Ureter (tissue), 1 donor: Measurements from ENCODE around the gene PSG2. TPM values are rescaled to one million over a fixed set of nuclear protein-coding genes. Genes with fewer than 3 reads are reported as not detected.
"Not testable (repeated sequence)": the region's sequence is repeated elsewhere in the genome, so short reads cannot be mapped to it uniquely, and the experiment has no call there.

ENCODE experiments used
- DNase-seq: peaks from one replicate; pipeline ENCODE4 v3.0.0-alpha.2; 2020; ENCODE audit warnings: low spot score
- total RNA-seq: library from RNA; stranded (reverse); gene quantifications from one replicate; pipeline ENCODE4 v1.2.4, GENCODE V29; 2023
- donor health status: DM: yes; HTN: yes; CAD: no.

PSG2 gene
- total RNA-seq, 1 donor from 2014 or later, result not detected

- not testable (repeated sequence) for DNase-seq
Measured at GRCh38 chr19:43077881-43078280, 4.6 kb downstream of the PSG2 start.

DNA sequence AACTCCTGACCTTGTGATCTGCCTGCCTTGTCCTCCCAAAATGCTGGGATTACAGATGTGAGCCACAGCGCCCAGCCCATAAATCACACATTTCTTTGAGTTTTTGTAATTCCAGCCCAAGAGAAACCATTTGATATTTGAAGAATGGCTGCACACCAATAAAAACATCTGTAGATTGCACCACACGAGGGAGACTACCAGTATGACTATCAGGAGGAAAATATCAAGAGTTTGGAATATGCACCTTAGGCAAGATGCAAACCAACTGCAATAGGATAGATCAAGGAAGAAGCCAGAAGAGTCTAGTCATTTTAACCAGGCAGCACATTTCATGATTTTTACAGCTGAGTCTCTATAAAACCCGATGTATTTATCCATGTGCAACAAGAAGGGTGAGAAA is 20.1 kb downstream of the PSG2 start:
- not testable (repeated sequence) for DNase-seq

GRCh38 chr19:43061326-43061725 is 21.2 kb downstream of the PSG2 start:
- DNase-seq, result not testable (repeated sequence)

DNA sequence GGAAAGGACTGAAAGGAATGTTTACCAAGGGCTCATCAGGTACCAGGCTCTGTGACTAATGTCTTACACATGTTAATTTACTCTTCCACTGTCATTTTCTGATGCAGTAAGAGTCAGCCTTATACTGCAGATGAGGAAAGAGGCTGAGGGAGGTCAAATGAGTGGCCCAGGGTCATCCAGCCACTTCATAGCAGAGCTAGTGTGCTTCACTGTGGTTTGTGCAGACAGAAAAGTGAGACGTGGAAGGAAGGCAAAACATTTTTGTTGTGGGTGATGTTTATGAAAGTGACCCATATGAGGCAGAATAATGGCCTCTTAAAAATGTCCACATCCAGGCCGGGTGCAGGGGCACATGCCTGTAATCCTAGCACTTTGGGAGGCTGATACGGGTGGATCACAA is 22.2 kb downstream of the PSG2 start:
- DNase-seq, result not testable (repeated sequence)

DNA sequence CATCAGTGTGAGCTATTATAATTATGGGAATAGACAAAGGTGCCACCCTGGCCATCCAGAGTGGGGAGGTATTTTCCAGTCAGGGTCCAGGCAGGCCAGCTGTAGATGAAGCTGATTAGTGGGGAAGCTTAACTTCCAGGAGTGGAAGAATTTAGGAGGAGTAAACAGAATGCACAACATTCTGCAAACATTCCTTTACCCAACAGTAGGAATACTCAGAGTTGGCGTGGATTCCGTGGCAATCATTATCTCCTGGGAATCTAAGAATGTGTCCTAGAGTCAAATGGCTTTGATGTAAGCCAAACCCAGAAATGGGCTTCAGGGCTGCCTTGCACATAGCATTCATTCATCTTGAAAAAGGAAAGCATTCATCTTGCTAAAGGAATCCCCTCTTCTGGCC is 23.0 kb downstream of the PSG2 start:
- DNase-seq, result not testable (repeated sequence)

- DNase-seq, result not testable (repeated sequence)
Measured at GRCh38 chr19:43058440-43058839, 24.1 kb downstream of the PSG2 start.

GRCh38 chr19:43047966-43048365 is 34.5 kb downstream of the PSG2 start:
- not testable (repeated sequence) for DNase-seq

DNA sequence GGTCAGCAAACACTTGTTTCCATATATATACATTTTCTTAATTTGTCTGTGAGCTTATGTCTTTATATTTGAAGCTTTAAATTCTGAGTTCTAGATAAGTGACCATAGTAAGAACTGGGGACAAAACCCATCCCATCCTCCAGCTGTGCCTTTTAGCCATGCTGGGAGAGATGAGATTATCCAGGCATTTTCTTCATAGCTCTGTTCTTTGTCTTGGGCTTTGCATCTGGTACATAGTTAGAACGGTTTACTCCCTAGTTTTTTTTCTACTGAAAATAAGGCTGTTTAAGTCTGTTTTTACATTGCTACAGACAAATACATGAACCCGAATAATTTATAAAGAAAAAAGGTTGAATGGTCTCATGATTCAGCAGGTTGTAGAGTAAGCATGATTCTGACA is 35.9 kb downstream of the PSG2 start:
- DNase-seq, result not testable (repeated sequence)

DNA sequence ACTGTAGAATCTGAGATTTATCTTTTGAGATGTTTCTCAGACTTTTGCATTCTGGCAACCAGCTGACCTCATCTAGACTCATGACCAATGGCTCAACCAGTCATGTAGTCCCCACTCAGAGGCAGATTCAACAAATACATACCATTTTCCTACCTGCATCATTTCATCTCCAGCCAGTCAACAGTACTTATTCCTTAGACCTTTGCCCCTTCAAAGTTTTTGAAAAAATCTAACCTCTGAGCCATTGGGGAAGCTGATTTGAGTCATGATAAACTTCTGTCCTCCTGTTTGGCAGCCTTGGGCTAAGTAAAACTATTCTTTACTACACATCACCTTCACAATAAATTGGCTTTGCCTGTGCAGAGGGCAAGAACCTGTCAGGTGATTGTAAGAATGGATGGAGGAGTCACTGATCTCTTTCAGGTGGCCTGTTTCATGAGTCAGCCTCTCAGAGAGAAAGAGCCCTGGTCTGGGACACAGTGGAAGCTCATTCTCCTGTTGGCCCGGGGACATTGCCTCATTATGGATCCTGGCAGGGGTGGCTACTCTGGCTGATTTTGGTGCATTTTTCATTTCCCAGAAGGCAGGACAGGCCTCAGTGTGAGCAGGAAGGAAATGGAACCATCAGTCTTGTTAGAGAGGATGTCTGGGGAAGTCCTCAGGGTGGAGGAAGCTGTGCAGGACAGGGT is 38.9 kb downstream of the PSG2 start:
- DNase-seq, result not testable (repeated sequence)

- not testable (repeated sequence) for DNase-seq
Measured at GRCh38 chr19:43031645-43032044, 50.9 kb downstream of the PSG2 start.

DNA sequence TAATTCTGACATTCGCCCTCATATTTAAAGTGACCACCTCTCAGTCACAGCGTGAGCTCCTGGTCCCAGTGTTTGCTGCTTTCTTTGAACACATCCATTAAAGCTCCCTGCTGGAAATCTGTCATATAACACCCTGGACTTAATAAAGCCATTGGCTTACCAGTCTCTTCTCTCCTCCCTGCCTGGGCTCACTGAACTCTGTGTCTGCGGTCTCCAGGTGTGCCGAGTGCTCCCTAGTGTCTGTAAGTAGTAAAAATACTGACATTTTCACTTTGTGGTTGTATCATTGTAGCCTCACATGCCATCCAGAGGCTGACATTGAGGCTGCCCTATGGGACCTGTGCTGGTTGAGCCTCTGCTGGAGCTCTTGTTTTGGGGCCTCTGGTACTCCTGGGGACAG is 53.6 kb downstream of the PSG2 start:
- DNase-seq, result no peak

DNA sequence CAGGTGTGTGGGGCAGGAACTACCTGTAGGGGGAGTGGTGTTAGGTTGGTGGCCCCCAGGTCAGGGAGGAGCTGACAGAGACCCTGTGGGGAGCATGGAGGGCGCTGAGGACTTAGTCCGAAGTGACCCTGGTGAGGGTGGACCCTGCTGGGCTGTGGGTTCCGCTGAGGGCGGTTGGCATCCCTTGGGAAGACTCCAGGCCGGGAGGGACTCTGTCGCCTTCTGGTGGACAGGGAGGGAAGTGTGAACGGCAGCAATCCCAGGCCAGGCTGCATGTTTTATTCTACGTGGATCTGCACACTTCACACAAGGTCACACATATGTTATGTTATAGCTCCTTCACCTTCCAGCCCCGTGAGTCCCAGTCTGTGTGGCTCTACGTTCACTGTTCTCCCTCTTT is 54.5 kb downstream of the PSG2 start:
- not testable (repeated sequence) for DNase-seq

- DNase-seq, result not testable (repeated sequence)
Measured at GRCh38 chr19:43027061-43027460, 55.4 kb downstream of the PSG2 start.

DNA sequence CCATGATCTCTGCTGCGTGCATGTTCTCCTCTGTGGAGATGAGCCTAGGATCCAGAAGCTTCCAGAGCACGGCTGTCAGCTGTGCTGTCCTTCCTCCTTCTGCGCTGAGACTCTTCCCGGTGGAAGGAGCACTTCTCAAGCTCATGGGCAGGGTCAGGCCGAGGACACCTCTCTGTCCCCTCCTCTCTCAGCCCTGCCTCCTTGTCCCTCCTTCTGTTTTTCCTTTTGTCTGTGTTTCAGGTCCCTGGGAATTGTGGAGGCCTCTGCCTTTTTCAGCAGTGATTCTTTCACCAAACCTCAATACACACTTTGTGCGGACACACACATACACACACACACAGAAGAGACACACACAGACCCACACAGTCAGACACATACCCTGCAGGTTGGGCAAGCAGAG is 56.1 kb downstream of the PSG2 start, which contains the start of gene PSG11:
Gene PSG11 (minus strand): TSS at position 101 of the 400 bp plus-strand sequence. CDS start 97 bp downstream, at position 4.
- DNase-seq, result not testable (repeated sequence)

DNA sequence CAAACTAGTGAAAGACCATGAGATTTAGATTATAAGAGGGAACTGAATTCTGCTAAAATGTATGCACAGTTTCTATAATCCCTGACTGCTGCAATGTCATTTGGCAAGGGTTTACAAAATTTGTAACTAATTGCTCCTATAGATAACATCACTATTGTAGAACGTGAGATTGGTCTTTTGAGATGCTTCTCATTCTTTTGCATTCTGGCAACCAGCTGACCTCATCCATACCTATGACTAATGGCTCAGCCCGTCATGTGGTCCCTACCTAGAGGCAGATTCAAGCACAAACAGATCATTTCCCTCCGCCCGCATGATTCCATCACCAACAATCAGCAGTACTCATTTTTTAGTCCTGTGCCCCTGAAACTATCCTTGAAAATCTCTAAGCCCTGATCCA is 60.4 kb downstream of the PSG2 start:
- not testable (repeated sequence) for DNase-seq

GRCh38 chr19:43021629-43022028 is 60.9 kb downstream of the PSG2 start:
- DNase-seq, result not testable (repeated sequence)

DNA sequence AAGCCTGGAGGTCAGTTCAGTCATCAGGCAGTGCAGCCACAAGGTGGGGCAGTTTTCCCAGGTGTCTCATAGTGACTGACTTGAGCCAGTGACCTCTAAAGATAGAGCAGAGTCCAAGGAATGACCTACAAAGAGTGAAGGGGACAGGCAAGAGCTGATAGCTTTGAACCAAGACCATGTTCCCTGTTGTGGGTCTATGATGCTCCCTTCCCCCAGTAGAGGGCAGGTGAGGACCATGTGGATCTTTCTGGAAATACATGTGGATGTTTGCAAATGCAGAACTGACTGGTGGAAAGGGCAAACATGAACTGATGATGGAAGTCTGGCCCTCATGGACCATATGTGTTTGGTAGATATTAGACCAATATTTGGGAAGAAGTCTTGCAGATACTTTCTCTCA is 62.9 kb downstream of the PSG2 start:
- DNase-seq, result not testable (repeated sequence)

Other genes starting within 250 kb of the PSG2 start
- gene PSG1, start 203.0 kb downstream of the PSG2 start, total RNA-seq, result not detected
- not detected for gene PSG6, start 164.8 kb downstream of the PSG2 start, total RNA-seq
- not detected for gene PSG7, start 145.5 kb downstream of the PSG2 start, total RNA-seq
- not detected for gene PSG11, start 56.2 kb downstream of the PSG2 start, total RNA-seq
- not detected for gene PSG5, start 103.8 kb upstream of the PSG2 start, total RNA-seq
- 1.5 TPM for gene PSG4, start 122.9 kb upstream of the PSG2 start, total RNA-seq
- not detected for gene PSG9, start 186.8 kb upstream of the PSG2 start, total RNA-seq